ENCODE data around the gene OPCML.
"Not testable (repeated sequence)": the region's sequence is repeated elsewhere in the genome, so short reads cannot be mapped to it uniquely, and the experiment has no call there.

The OPCML gene

DNA sequence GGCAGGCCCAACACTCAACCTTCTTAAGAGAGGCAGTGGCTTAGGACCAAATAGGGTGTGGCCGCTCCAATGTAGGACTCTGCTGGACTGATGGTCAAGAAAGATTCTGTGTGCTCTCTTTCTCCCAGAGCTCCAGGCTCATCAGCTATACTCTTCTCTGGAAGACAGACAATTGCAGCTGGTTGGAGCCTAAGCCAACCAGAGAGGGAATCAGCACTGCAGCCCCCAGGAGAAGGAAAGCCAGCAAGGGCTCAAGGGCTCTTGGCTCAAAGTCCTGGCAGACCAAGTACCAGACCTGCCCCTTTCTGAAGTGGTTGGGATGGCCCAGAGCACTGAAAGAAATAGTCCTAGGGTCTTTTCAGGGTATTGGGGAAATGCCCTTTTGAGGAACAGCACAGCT is 1084.5 kb downstream of the OPCML start:
- DNase-seq, result no peak

DNA sequence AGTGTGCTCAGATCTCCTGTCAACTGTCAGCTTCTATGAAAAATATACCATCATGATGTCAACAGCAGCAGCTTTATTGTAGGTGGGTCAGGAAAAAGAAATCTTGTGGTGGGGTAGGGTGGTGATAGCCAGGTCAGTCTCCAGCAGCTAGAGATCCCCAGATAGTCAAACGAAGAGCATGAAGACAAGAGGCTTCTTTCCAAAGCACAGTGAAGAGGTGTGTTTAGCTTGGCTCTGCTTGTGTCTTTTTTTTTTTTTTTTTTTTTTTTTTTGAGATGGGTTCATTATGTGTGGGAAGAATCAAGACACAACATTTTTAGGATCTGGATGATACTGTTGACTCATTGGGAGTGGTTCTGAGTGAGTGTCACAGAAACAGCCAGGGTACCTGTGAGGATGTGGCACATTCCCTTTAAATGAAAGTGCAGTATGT is 1086.4 kb downstream of the OPCML start:
- no peak for DNase-seq

DNA sequence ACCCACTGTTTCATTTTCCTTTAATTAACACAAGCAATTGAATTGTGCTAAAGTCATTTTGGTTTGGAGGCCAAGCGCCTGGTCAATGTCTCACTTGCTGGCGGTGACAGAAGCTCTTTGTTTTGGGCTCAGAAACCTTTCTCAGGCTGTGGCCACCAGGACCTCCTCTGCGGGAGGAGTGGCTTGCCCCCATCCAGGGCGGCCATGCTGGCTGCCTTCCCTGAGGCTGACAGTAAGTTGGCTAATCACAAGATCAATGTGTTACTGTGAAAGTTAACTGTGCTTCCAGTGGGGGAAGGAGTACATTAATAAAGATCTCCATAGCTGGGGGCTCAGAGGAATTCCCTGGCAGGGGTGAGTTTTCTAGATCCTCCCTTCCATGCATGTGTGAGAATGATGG is 1087.4 kb downstream of the OPCML start:
- no peak for DNase-seq

DNA sequence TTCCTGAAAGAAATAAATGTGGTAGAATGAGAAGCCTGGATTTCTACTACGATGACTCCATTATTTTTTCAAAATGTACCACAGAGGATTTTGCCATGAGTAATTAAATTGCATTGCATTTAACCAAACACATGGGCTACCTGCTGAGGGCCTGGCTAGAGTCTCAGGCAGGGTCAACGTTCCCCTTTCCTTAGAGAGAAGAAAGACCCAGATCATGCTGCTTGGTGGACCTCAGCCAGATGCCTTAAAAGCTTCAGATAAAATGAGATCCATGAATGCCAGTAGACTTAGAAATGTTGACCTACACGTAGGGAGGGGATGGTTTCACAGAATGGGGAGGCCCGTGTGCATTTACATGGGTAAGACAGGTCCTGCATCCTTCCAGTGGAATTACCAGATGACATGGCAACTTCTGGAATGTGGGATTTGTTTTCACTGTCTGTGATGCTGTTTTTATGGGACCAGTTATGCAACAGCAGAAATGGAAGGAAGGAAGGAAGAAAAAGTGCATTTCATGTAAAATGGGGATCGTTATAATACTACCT is 1092.5 kb downstream of the OPCML start:
- DNase-seq, result no peak

DNA sequence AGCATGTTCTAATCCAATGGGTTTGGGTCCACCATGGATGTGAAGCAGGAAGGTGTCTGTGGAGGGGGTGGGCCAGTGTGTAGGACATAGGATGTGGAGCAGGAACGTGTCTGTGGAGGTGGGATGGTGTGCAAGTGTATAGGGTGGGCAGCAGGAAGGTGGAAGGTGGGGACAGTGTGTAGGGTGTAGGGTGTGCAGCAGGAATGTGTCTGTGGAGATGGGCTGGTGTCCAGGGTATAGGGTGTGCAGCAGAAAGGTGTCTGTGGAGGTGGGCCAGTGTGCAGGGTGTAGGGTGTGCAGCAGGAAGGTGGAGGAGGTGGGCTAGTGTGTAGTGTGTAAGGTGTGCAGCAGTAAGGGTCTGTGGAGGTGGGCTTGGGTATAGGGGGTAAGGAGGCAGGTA is 1093.9 kb downstream of the OPCML start:
- DNase-seq, result no peak

DNA sequence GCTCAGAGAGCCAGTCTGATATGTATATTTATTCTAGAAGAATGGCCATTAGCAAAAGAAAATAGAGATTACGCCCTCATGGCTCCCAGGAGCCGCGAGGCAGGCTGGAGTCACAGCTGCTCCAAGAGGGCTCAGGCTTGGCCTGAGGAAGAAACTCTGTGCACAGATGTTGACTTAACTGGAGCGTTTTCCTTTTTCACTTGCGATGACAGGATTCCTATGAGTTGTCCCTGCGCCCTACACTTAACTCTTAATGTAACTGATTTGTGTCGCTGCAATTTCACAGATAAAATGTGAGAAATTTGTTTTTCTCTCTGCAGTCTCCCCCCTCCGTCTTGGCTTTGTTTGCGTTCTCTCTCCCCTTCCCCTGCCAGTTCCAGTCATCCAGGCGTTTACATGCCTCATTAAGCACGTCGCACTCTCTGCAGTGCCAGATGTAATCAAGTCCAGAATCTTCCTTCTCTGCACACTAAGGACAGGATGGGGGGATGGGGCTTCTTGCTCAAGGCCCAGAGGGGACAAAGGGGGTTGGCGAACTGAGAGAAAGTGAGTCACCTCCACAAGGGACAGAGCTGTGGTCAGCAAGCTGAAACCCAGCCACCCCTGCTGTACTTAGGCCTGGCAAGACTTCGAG is 1101.8 kb downstream of the OPCML start:
- no peak for DNase-seq

DNA sequence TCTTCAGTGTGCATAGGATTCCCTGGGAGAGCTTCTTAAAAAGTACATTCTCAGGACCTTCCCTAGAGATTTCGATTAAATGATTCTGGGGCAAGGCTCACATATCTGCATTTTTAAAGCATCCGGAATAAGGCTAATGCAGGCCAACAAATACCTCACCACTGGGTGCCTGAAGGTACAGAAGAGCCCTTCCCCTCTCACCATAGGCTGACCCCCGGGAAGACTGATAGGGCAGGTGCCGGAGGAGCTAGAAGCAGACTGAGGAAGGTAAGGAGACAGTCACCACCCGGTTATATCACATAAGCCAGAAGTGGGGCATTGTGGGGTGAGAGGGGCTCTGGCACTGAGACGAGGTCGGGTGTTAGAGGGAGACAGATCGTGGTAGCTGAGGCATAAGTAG is 1102.6 kb downstream of the OPCML start:
- no peak for DNase-seq

DNA sequence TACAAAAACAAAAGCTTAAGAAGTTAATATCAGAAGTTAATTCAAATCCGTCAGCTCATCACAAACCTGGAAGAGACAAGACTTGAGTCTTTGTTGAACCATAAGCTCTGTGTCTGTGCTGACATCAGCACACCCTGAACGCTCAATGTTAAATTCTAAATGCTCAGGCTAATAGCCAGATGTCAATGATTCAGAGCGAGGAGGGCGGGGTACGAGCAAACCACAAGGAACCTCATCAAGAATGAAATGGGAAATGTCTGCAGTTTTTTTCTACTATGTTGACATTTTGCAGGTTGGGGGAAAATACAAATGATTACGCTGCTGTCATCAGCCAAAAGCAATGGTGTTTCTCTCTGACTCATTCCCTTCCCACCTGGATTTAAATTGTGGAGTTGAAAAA is 1104.7 kb downstream of the OPCML start:
- DNase-seq, result no peak

DNA sequence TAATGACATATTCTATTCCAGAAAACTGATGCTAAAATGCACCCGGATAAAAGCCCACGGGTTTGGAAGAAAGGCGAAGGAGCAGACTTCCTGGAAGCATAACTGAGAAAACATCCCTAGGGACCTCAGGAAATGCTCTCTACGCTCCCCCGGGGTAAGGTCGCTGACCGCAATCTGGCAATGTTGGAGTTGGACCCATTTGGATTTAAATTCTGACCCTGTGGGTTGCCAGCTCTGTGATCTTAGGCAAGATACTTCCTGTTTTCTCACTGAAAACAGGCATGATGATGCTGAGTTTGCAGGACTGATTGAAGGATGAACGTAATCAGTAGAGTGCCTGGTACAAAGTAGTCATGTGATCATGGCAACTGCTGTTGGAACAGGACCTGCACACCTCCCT is 1107.9 kb downstream of the OPCML start:
- DNase-seq, result no peak

DNA sequence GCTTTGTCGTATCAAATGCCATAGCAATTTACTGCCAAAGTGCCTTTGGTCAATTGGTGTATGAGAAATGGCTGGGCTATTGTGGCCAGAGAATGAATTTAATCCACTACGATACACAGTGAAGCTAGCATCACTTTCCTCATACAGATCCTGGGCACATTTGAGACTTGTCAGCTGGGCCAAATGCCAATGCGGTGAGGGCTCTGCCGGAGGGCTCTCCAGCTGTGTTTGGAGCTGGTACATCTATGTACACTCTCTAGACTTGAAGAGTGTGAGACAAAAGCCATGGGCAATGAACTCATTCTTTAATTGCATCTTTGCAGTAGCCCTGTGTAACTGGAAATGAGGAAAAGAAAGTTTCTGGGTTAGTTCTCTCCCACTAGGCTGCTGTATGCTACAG is 1109.0 kb downstream of the OPCML start:
- no peak for DNase-seq

DNA sequence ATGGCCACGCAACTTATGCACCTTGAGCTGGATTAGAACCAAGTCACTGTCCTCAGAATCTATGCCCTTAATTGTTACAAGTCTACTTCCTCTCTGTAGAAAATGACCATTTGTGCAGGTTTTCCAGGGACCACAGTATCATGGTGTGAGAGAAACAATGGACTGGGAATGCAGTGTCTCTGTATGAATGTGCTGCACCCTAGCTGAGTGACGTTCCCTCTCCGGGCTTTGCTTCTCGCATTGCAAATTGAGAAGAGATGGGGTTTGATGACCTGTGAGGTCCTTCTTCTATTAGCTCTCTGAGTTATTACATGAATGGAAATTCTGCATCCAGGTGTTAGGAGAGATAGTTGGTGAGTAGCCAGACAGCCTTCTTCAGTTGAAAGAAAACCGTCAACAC is 1109.6 kb downstream of the OPCML start:
- DNase-seq, result no peak

DNA sequence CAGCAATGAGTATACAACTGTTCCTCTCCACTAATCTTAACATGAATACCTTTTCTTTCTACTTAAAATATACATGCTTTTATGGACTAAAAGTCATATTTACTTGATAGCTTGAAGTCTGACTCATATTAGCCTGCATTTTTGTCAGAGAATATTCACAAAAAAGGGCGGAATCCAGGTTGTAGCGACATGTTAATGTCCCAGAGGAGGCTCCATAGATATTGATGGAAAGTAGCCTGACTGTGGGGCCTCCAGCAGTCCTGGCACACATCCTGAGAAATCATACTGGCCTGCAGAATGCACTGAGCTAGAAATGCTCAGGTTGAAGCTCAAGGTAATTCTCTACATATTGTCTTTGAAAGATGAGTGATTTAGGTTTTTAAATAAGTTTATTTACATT is 1110.7 kb downstream of the OPCML start:
- no peak for DNase-seq

DNA sequence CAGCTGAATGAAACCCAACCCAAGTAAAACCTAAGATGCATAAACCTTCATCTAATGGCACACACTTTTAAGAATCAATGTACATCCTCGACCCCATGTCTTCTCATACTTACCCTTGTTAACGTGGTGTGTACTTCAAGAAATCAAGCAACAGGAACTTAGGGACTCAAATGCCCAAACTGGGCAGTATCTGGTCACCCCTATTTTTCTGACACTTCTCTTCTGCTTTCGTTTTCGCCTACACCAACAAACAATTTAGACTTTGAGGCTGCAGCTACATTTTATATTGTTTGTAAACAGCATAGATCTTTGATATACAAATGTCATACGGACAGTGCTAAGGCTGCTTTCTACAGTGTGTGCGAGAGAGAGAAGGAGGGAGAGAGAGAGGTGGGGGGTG is 1117.8 kb downstream of the OPCML start:
- DNase-seq, result no peak

DNA sequence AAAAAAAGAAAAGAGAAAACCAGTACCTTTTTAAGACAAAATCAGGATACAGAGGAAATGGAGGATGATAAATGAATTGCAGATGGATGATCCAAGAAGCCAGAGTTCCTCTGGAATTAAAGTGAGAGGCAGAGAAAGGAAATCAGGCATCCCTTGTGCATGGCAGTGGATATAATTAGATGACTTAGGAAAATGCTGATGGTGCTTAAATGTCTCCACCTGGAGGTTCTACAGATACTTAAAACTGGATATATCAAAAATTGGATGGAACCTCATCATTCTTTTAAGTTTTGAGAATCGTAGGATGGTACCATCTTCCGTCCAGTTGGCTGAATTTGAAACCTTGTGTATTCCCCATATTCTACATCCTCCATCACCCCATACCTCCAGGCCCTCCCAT is 1121.9 kb downstream of the OPCML start:
- no peak for DNase-seq

DNA sequence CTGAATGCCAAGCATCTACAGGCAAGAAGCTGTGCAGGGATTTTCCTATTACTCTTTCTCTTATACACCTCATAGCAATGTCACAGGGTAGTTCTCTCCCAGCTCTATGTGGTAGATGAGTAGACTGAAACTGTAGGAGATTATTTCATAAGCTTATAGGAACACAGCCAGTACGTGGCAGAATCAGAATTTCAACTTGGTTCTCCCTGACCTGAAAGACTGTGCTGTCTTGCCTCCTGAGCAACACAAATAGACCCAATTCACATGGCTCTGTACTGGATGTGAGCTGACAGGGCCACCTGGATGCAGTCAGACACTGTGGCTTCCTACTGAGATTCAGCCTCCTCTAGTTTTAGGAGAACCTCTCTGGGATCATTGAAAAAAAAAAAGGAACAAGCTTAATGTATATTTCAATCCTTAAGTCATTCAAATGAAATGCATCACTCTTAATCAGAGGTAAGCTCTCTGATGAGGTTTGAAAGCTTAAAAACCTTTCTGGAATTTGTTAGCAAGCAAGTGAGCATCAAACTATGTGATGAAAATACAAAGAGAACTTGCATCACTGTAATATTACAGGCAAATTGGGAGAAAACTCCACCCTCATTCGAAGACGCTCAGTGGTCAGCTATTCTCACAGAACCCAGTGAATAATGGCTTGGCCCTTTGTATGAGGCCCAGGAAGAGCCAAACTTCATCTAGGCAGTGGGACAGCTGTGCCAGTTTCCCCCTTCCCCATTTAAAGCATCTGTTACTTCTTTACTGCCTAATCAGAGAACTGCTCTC is 1122.5 kb downstream of the OPCML start:
- DNase-seq, result no peak

DNA sequence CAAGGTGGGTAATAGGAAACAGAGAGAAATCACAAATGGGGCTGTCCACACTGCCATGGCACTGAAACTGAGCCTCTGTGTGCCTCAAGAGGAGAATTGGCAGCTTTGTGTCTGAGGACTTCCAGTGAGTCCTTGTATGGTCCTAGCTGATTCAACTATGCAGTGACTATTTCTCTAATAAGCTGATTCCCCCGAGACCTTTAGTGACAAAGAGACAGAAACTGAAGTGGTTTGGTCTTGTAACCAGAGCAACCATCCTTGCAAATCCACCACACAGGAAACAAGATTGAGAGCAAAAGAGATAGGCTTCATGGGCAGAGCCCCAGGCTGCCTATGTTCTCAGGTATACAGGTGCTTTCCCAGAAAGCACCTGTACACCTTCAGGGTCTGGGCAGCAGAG is 1123.4 kb downstream of the OPCML start:
- DNase-seq, result no peak

DNA sequence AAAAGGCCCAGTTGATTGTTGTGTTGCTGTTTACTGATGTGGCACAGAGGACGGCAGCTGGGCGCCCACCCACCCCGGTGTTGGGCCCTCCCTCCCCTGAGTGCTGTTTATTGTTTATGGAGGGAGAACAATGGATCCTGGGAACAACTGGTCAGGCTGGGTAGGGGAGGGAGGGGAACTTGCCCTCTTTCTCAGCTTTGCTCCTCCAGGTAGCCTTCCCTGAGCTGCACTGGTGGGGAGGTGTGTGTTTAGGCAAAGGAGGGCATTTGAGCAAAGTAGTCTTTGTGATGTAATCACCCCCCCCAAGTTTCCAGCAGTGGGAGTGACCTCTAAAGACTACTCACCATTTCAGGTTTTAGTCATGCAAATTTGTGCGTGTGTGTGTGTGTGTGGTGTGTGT is 1126.6 kb downstream of the OPCML start:
- no peak for DNase-seq

DNA sequence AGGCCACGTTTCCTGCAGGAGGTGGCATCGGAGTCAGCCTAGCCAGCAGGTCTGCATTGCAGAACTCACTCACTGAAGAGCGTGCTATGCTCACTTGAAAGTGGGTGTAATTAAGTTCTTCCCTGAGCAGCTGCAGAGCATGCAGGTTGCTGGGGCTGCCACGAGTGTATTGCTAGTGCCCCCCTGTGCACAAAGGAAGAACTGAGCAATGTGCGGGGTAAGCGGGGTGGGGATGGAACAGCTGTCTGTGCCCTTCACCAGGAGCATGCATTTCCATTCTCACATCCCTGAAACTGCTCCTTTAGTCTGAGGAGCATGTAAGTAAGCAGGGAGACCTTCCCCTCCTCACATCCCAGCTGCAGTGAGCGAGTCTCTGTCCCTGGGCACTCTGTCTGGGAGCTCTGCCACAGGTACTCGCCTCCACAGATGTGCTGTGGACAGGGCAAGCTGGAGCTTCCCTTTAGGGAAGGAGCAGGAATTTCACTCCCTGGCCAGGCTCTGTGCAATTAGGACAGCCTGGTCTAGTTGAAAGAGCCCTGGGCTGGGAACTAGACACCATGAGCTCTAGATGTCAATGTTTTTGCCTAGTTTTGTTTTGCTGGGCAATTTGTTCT is 1130.1 kb downstream of the OPCML start:
- DNase-seq, result no peak

DNA sequence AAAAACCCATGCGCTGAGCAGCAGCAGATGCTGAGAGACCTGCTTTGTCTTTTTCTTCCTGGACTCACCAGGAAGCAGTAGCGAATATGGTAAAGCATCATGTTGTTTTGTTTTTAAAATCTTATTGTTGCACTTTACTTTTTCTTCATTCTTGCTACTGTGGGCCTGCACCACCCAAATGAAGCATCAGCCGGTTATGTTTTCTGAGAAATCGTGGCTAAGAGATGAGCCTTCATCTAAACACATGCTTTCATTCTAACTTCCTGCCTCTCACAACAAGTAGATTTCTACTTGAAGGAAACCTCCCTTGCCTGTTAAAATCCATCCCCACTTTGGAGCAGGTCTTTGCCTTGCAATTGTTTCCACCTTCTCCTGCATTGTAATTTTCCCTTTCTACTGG is 1136.0 kb downstream of the OPCML start:
- DNase-seq, result no peak

DNA sequence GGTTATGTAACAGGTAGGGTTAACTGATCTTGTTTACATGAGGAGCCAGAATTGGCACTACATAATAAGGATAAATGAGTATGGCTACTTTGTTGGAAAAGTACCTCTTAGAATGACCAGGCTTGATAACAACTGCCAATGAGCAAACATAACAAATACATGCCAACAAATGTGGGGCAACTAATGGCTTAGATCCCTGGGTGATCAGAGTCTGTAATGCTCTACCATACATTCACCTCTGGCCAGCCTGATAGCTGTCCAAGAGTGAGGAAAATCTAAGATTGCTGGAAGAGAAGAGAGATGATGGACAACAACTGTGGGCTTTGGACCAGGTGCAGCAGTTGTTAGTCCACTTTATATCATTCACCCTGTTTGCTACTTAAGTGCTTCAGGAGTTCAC is 1136.9 kb downstream of the OPCML start:
- DNase-seq, result no peak

DNA sequence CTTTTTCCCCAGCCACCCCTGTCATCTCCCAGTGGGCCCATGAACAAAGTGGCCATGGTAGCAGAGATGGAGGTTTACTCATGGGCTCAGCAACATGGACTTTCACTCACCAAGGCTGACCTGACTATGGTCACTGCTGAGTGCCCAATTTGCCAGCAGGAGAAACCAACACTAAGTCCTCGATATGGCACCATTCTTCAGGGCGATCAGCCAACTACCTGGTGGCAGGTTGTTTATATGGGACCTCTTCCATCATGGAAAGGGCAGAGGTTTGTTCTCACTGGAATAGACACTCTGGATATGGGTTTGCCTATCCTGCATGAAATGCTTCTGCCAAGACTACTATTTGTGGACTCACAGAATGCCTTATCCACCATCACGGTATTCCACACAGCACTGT is 1152.8 kb downstream of the OPCML start:
- no peak for DNase-seq

DNA sequence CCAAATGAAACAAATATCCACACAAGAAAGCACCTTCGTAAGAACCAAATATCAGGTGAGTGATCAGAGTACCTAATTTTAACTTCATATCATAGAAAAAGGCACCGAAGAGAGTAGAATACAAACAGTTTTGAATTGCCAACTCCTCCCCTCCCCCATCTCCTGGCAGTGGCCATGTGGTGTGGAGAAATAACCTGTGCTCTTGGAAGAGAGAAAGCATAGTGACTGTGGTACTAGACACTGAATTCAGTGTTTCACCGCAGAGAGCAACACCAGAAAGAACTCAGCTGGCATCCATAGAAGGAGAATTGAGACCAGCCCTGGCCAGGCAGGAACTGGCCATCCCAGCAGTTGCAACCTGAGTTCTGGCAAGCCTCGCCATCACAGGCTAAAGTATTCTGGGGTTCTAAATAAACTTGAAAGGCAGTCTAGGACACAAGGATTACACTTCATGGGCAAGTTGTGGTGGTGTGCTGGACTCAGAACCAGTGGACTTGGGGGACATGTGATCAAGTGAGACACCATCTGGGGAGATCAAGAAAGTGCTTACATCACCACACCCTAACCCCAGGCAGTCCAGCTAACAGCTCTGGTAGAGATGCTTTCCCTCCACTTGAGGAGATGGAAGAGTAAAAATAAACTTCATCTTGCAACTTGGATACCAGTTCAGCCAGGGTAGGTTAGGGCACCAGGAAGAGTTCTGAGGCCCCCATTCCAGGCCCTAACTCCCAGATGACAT is 1158.7 kb downstream of the OPCML start:
- no peak for DNase-seq

DNA sequence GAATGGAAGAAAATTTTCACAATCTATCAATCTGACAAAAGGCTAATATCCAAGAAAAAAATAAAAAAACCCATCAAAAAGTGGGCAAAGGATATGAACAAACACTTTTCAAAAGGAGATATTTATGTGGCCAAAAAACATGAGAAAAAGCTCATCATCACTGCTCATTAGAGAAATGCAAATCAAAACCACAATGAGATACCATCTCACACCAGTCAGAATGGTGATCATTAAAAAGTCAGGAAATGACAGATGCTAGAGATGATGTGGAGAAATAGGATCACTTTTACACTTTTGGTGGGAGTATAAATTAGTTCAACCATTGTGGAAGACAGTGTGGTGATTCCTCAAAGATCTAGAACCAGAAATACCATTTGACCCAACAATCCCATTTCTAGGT is 1162.2 kb downstream of the OPCML start:
- not testable (repeated sequence) for DNase-seq
